ENCODE results near the gene ASB7.

- TF ChIP-seq POLR2AphosphoS5 (IDR thresholded peaks at IDR 0.05; ENCODE audit: low read depth, low read length) (no peak), SIN3A (IDR thresholded peaks at IDR 0.05; ENCODE audit: borderline replicate concordance, insufficient read depth, low read length) (no peak)
These were observed 12.5 kb downstream of the ASB7 start for GRCh38 chr15:100614918-100615317.
